ENCODE data around the gene KBTBD12. TPM values are rescaled to one million over a fixed set of nuclear protein-coding genes. Genes with fewer than 3 reads are reported as not detected.
A peak's percentile ranks its signal among the peaks of the same experiment; 100 is the strongest.

The KBTBD12 gene
- total and polyA plus RNA-seq, 10 of the 15 experiments (the other 5 are each of a cell fraction or from before 2014, with no cell fraction given): 0.01 to 0.11 TPM; not detected in 8

GRCh38 chr3:128012050-128012449, 97.0 kb downstream of the KBTBD12 start:
- ChIA-PET RAD21 (ENCODE audit: unreplicated experiment) (no interaction called here), POLR2A (no interaction called here), CTCF (no interaction called here), SMC1A (ENCODE audit: uncharacterized antibody, unreplicated experiment) (interaction anchor here (0.6 kb wide), 1 partner anchor 363 kb away, joined by 3 read pairs; no protein-coding TSS in a partner anchor)
- Histone ChIP-seq H2AFZ (ENCODE audit: control insufficient read depth, low read depth, low read length) (no peak overlapping the region), H3K79me2 (ENCODE audit: control insufficient read depth, insufficient read depth, low read length) (no peaks in the 10 kb centered on the region), H3K9me3 (replicated peaks; ENCODE audit: control insufficient read depth, insufficient read depth, low read length) (no peaks in the 10 kb centered on the region), H3K4me3 (no peak overlapping the region), H3K4me1 (ENCODE audit: control insufficient read depth, insufficient read depth, low read length) (no peaks in the 10 kb centered on the region), H4K20me1 (ENCODE audit: control insufficient read depth, insufficient read depth) (no peaks in the 10 kb centered on the region), H3K9ac (ENCODE audit: control insufficient read depth, insufficient read depth, low read length) (no peak overlapping the region), H3K36me3 (ENCODE audit: control insufficient read depth in 2 of 2, insufficient read depth in 2 of 2, low read length in 1 of 2) (no peaks in the 10 kb centered on the region), H3K4me2 (ENCODE audit: control insufficient read depth, insufficient read depth) (no peak overlapping the region), H3K27me3 (replicated peaks in 1 of 2; ENCODE audit: control insufficient read depth in 2 of 2, insufficient read depth in 2 of 2, low read length in 1 of 2) (no peaks in the 10 kb centered on the region), H3K27ac (ENCODE audit: control insufficient read depth, insufficient read depth) (no peak overlapping the region)
- intact Hi-C loops (cut with micrococcal nuclease; ENCODE audit: unreplicated experiment) (no loop called here), in situ Hi-C loops (cut with MboI) (no loop called here)
- DNase-seq (ENCODE audit: low read depth, low spot score): no peak
- ATAC-seq: no peak
- TF ChIP-seq IKZF1 (conservative IDR thresholded peaks at IDR 0.05) (no peak), STAT1 (conservative IDR thresholded peaks at IDR 0.05) (no peak), ATF7 (IDR thresholded peaks at IDR 0.05; ENCODE audit: low read depth) (peak; percentile 30; the same call in 1 of the 2 replicates), TAF1 (IDR thresholded peaks at IDR 0.05; ENCODE audit: borderline replicate concordance, low read depth, low read length) (no peak), ASH2L (IDR thresholded peaks at IDR 0.05; ENCODE audit: borderline replicate concordance, low read depth) (no peak), ESRRA (IDR thresholded peaks at IDR 0.05; ENCODE audit: low read length) (no peak), POLR2AphosphoS5 (IDR thresholded peaks at IDR 0.05; ENCODE audit: low read length) (no peak), CREM (IDR thresholded peaks at IDR 0.05; ENCODE audit: low read depth) (0 out of 2 replicates have a peak, but pooled peaks have one; percentile 24), CBX5 (IDR thresholded peaks at IDR 0.05; ENCODE audit: low read depth) (no peak), CEBPB (IDR thresholded peaks at IDR 0.05; ENCODE audit: borderline replicate concordance in 1 of 2, low read depth in 2 of 2, low read length in 2 of 2) (no peak), IRF4 (IDR thresholded peaks at IDR 0.05; ENCODE audit: low read depth, low read length) (no peak), MEF2A (IDR thresholded peaks at IDR 0.05; ENCODE audit: insufficient read depth, low read depth, low read length) (no peak), NBN (IDR thresholded peaks at IDR 0.05) (no peak), RAD21 (IDR thresholded peaks at IDR 0.05; ENCODE audit: insufficient read depth, low read depth, low read length) (no peak), POLR2A (IDR thresholded peaks at IDR 0.05; ENCODE audit: low read depth, low read length) (no peak)
- WGBS (ENCODE audit: insufficient coverage, insufficient replicate concordance, low lambda C conversion rate, missing lambda C conversion rate): 70% methylated on average over 14 of the region's 14 CpGs
- FAIRE-seq: no peak
- BruUV-seq (replicated peaks): no TSS peak

Data from GM12878 (cell line).